ENCODE measurements around the gene TSPAN17. TPM values are rescaled to one million over a fixed set of nuclear protein-coding genes. Genes with fewer than 3 reads are reported as not detected.
A peak's percentile ranks its signal among the peaks of the same experiment; 100 is the strongest.

The TSPAN17 gene
- total RNA-seq, 1 experiment from 2014 or later = 50.1 TPM

DNA sequence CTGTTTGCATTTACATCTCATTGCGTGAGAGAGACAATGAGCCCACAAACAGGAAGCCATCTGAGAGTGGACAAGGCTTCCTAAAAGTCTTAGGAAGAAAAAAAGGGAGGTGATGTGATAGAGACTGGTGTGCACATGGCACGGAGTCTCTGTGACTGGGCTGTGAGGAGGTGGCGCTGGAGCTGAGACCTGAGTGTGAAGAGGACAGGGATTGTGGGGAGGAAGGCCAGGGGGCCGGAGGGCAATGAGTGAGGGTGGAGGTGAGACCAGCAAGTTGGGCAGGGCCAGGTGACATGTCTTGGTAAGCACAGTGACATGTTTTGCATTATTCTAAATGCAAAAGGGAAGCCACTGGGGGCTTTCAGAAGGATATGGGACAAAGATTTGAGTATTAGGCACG, 45.0 kb downstream of the TSPAN17 start:
- Histone ChIP-seq H3K9me3 (ENCODE audit: control insufficient read depth in 1 of 2, insufficient read depth in 1 of 2, low read depth in 1 of 2, low read length in 2 of 2) (no peaks in the 10 kb centered on the region), H3K9ac (ENCODE audit: low read length) (no peak overlapping the region), H4K20me1 (ENCODE audit: insufficient read depth) (no peaks in the 10 kb centered on the region), H3K4me2 (ENCODE audit: low read length) (0 out of 2 replicates have a peak overlapping the region, but pooled peaks have one; percentile 2), H3K27me3 (ENCODE audit: insufficient read depth, low read length) (peaks cover 8% of the 10 kb centered on the region; the same call in 1 of the 2 replicates), H3K36me3 (ENCODE audit: control insufficient read depth in 1 of 2, insufficient read depth in 2 of 2, low read length in 2 of 2) (no peaks in the 10 kb centered on the region), H3K4me1 (ENCODE audit: control insufficient read depth in 1 of 2, insufficient read depth in 2 of 2, low read length in 2 of 2) (peaks cover 0 to 12% of the 10 kb centered on the region in 2 experiments; a peak in 2 of 4 replicates), H3K9me2 (ENCODE audit: insufficient read depth) (no peaks in the 10 kb centered on the region), H3K4me3 (replicated peaks in 1 of 2; ENCODE audit: low read depth in 1 of 2, low read length in 2 of 2) (no peak overlapping the region), H3K79me2 (ENCODE audit: insufficient read depth, low read length) (no peaks in the 10 kb centered on the region), H2AFZ (ENCODE audit: low read depth, low read length, poor library complexity, severe bottlenecking) (no peak overlapping the region), H3K27ac (ENCODE audit: low read depth, low read length) (no peak overlapping the region)
- no peak for TF ChIP-seq SRF (IDR thresholded peaks at IDR 0.05; ENCODE audit: low read depth)
- no peak for TF ChIP-seq ZFX (IDR thresholded peaks at IDR 0.05)
- no peak for TF ChIP-seq EZH2 (IDR thresholded peaks at IDR 0.05)
- TF ChIP-seq ELF1 (IDR thresholded peaks at IDR 0.05; ENCODE audit: borderline replicate concordance, low read depth) = no peak
- TF ChIP-seq, protein P1, sequence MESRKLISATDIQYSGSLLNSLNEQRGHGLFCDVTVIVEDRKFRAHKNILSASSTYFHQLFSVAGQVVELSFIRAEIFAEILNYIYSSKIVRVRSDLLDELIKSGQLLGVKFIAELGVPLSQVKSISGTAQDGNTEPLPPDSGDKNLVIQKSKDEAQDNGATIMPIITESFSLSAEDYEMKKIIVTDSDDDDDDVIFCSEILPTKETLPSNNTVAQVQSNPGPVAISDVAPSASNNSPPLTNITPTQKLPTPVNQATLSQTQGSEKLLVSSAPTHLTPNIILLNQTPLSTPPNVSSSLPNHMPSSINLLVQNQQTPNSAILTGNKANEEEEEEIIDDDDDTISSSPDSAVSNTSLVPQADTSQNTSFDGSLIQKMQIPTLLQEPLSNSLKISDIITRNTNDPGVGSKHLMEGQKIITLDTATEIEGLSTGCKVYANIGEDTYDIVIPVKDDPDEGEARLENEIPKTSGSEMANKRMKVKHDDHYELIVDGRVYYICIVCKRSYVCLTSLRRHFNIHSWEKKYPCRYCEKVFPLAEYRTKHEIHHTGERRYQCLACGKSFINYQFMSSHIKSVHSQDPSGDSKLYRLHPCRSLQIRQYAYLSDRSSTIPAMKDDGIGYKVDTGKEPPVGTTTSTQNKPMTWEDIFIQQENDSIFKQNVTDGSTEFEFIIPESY (IDR thresholded peaks at IDR 0.05; ENCODE audit: extremely low read depth, insufficient replicate concordance, low read length) = no peak
- ChIA-PET POLR2A (no interaction called here), CTCF (no interaction called here), RAD21 (ENCODE audit: low non-redundant PET in 1 of 2, low total read pairs in 2 of 2, uncharacterized antibody in 2 of 2, unreplicated experiment in 2 of 2) (no interaction called here)
- intact Hi-C loops (cut with micrococcal nuclease) = no loop called here
- no peak for DNase-seq (ENCODE audit: low read depth, low spot score)
- no TSS peak for BruUV-seq (replicated peaks)
- ATAC-seq = peak; percentile 45; the same call in 1 of the 2 replicates

DNA sequence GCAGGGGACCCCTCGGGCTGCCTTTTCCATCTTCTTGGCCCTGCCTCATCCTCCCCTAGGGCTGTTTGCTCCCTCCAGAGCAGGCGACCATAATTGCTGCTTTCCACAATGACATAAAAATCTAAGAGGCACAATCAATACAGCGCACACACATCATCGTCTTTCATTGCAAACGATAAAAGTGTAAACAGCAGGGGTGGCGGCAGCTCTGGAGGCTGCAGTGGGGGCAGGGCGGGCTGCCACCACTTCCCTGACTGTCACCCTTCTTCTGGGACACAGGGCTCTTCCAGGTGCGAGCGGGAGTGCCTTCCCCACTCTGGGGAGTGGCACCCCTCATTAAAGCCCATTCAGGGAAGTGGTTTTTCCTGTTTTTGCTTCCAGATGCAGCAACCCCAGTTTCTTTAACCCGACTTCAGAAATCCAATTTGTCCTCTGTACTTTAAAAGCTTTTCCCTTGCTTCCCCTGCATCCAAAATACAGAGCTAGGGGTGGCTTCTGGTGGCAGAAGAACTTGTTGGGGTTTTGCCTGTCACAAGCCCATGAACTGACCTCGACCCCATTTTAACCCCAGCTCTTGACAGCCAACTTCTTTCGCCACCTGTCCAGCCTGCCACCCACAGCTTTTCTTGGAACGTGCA, 45.7 kb downstream of the TSPAN17 start:
- no peaks in the 10 kb centered on the region for H3K36me3 ChIP-seq (ENCODE audit: control insufficient read depth in 1 of 2, insufficient read depth in 2 of 2, low read length in 2 of 2)
- no TSS peak for BruUV-seq (replicated peaks)
- H3K9me3 ChIP-seq (ENCODE audit: control insufficient read depth in 1 of 2, insufficient read depth in 1 of 2, low read depth in 1 of 2, low read length in 2 of 2) = no peaks in the 10 kb centered on the region
- no peak overlapping the region for H3K4me3 ChIP-seq (replicated peaks in 1 of 2; ENCODE audit: low read depth in 1 of 2, low read length in 2 of 2)
- no peak overlapping the region for H3K9ac ChIP-seq (ENCODE audit: low read length)
- H4K20me1 ChIP-seq (ENCODE audit: insufficient read depth) = no peaks in the 10 kb centered on the region
- RAD21 ChIA-PET (ENCODE audit: low non-redundant PET in 1 of 2, low total read pairs in 2 of 2, uncharacterized antibody in 2 of 2, unreplicated experiment in 2 of 2) = no interaction called here
- no peak overlapping the region for H2AFZ ChIP-seq (ENCODE audit: low read depth, low read length, poor library complexity, severe bottlenecking)
- H3K4me1 ChIP-seq (ENCODE audit: control insufficient read depth in 1 of 2, insufficient read depth in 2 of 2, low read length in 2 of 2) = peaks cover 0 to 12% of the 10 kb centered on the region in 2 experiments; a peak in 2 of 4 replicates
- H3K9me2 ChIP-seq (ENCODE audit: insufficient read depth) = no peaks in the 10 kb centered on the region
- 0 out of 2 replicates have a peak overlapping the region, but pooled peaks have one; percentile 2 for H3K4me2 ChIP-seq (ENCODE audit: low read length)
- ATAC-seq (no peak), DNase-seq (ENCODE audit: low read depth, low spot score) (no peak)
- peaks cover 8% of the 10 kb centered on the region; the same call in 1 of the 2 replicates for H3K27me3 ChIP-seq (ENCODE audit: insufficient read depth, low read length)
- CTCF ChIA-PET = interaction anchor here (1.6 kb wide), 1 partner anchor 32 kb away, joined by 6 read pairs; no protein-coding TSS in a partner anchor
- POLR2A ChIA-PET = no interaction called here
- intact Hi-C loops (cut with micrococcal nuclease) = no loop called here
- H3K79me2 ChIP-seq (ENCODE audit: insufficient read depth, low read length) = no peaks in the 10 kb centered on the region
- H3K27ac ChIP-seq (ENCODE audit: low read depth, low read length) = no peak overlapping the region
- TF ChIP-seq EGR1 (IDR thresholded peaks at IDR 0.05; ENCODE audit: low read depth) (no peak), EZH2 (IDR thresholded peaks at IDR 0.05) (no peak), POLR2A (IDR thresholded peaks at IDR 0.05; ENCODE audit: borderline replicate concordance, extremely low read depth, insufficient read depth, insufficient read length) (no peak), TCF7L2 (IDR thresholded peaks at IDR 0.05; ENCODE audit: borderline replicate concordance, extremely low read depth, insufficient read depth, insufficient read length) (no peak)
- TF ChIP-seq, protein P2, sequence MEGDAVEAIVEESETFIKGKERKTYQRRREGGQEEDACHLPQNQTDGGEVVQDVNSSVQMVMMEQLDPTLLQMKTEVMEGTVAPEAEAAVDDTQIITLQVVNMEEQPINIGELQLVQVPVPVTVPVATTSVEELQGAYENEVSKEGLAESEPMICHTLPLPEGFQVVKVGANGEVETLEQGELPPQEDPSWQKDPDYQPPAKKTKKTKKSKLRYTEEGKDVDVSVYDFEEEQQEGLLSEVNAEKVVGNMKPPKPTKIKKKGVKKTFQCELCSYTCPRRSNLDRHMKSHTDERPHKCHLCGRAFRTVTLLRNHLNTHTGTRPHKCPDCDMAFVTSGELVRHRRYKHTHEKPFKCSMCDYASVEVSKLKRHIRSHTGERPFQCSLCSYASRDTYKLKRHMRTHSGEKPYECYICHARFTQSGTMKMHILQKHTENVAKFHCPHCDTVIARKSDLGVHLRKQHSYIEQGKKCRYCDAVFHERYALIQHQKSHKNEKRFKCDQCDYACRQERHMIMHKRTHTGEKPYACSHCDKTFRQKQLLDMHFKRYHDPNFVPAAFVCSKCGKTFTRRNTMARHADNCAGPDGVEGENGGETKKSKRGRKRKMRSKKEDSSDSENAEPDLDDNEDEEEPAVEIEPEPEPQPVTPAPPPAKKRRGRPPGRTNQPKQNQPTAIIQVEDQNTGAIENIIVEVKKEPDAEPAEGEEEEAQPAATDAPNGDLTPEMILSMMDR (IDR thresholded peaks at IDR 0.05 in 2 of 3, conservative IDR thresholded peaks at IDR 0.05 in 1 of 3; ENCODE audit: borderline replicate concordance in 1 of 3, insufficient read depth in 1 of 3, low read depth in 2 of 3, low read length in 2 of 3) = no peak
- TF ChIP-seq, protein P3, sequence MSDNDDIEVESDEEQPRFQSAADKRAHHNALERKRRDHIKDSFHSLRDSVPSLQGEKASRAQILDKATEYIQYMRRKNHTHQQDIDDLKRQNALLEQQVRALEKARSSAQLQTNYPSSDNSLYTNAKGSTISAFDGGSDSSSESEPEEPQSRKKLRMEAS (IDR thresholded peaks at IDR 0.05) = no peak
- TF ChIP-seq, protein P4, sequence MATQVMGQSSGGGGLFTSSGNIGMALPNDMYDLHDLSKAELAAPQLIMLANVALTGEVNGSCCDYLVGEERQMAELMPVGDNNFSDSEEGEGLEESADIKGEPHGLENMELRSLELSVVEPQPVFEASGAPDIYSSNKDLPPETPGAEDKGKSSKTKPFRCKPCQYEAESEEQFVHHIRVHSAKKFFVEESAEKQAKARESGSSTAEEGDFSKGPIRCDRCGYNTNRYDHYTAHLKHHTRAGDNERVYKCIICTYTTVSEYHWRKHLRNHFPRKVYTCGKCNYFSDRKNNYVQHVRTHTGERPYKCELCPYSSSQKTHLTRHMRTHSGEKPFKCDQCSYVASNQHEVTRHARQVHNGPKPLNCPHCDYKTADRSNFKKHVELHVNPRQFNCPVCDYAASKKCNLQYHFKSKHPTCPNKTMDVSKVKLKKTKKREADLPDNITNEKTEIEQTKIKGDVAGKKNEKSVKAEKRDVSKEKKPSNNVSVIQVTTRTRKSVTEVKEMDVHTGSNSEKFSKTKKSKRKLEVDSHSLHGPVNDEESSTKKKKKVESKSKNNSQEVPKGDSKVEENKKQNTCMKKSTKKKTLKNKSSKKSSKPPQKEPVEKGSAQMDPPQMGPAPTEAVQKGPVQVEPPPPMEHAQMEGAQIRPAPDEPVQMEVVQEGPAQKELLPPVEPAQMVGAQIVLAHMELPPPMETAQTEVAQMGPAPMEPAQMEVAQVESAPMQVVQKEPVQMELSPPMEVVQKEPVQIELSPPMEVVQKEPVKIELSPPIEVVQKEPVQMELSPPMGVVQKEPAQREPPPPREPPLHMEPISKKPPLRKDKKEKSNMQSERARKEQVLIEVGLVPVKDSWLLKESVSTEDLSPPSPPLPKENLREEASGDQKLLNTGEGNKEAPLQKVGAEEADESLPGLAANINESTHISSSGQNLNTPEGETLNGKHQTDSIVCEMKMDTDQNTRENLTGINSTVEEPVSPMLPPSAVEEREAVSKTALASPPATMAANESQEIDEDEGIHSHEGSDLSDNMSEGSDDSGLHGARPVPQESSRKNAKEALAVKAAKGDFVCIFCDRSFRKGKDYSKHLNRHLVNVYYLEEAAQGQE (IDR thresholded peaks at IDR 0.05; ENCODE audit: low read depth) = no peak

Measured in HCT116 (cell line).